Aorta (tissue), 4 donors: ENCODE measurements around the gene ZKSCAN7. TPM values are rescaled to one million over a fixed set of nuclear protein-coding genes. Genes with fewer than 3 reads are reported as not detected.

ENCODE experiments used
- polyA plus RNA-seq, 2 donors: library from polyadenylated mRNA; stranded (reverse); fragments of 200-250 nt; gene quantifications; one replicate each; pipeline ENCODE4 v1.2.3, GENCODE V29; 2013
- total RNA-seq, 2 donors: library from RNA; stranded (reverse); fragmentation: NEBNext Ultra II Directional; extraction: Animal tissue kit (Norgen Biotek cat#: 25700); gene quantifications; one replicate each; pipeline ENCODE4 v1.2.1, GENCODE V29; 2021
- donor health status: healthy with polysubstance abuse.
- donor health status: Bipolar disorder and iron deficiency.
- donor health status: DM: no; HTN: no; CAD: no.
- donor health status: DM: yes; HTN: yes; CAD: no.

Gene ZKSCAN7
- total and polyA plus RNA-seq, 4 donors = 0.50 to 6.2 (median 2.8) TPM

Other genes with a start within 250 kb of the ZKSCAN7 start
- 10 to 100 TPM; 22.0 to 26.0 TPM for gene TCAIM, start 216.4 kb upstream of the ZKSCAN7 start, total RNA-seq
- gene TCAIM, start 216.4 kb upstream of the ZKSCAN7 start, polyA plus RNA-seq = 10 to 100 TPM; 13.3 to 24.0 TPM
- 10 to 100 TPM; 18.6 to 26.4 TPM for gene ZNF445, start 77.5 kb upstream of the ZKSCAN7 start, total RNA-seq
- 1 to 10 TPM; 4.1 to 6.5 TPM for gene ZNF445, start 77.5 kb upstream of the ZKSCAN7 start, polyA plus RNA-seq
- 10 to 100 TPM in 1 of 2 donors, 1 to 10 TPM in 1; 8.1 to 11.5 TPM for gene ZNF660, start 29.8 kb downstream of the ZKSCAN7 start, total RNA-seq
- gene ZNF660, start 29.8 kb downstream of the ZKSCAN7 start, polyA plus RNA-seq = 1 to 10 TPM; 1.1 to 1.8 TPM
- gene ZNF197, start 69.8 kb downstream of the ZKSCAN7 start, total RNA-seq = 10 to 100 TPM; 15.2 to 20.3 TPM
- 1 to 10 TPM; 6.9 to 8.0 TPM for gene ZNF197, start 69.8 kb downstream of the ZKSCAN7 start, polyA plus RNA-seq
- 10 to 100 TPM in 1 of 2 donors, 1 to 10 TPM in 1; 7.8 to 12.8 TPM for gene ZNF35, start 93.5 kb downstream of the ZKSCAN7 start, total RNA-seq
- 1 to 10 TPM; 3.6 to 4.6 TPM for gene ZNF35, start 93.5 kb downstream of the ZKSCAN7 start, polyA plus RNA-seq
- 1 to 10 TPM; 5.1 to 5.9 TPM for gene ZNF502, start 157.5 kb downstream of the ZKSCAN7 start, total RNA-seq
- 1 to 10 TPM; 2.5 to 5.4 TPM for gene ZNF502, start 157.5 kb downstream of the ZKSCAN7 start, polyA plus RNA-seq
- 1 to 10 TPM; 4.6 to 7.3 TPM for gene ZNF501, start 174.4 kb downstream of the ZKSCAN7 start, total RNA-seq
- gene ZNF501, start 174.4 kb downstream of the ZKSCAN7 start, polyA plus RNA-seq = 1 to 10 TPM; 3.5 to 7.4 TPM
- gene KIAA1143, start 206.4 kb downstream of the ZKSCAN7 start, total RNA-seq = 10 to 100 TPM; 21.3 to 33.0 TPM
- gene KIAA1143, start 206.4 kb downstream of the ZKSCAN7 start, polyA plus RNA-seq = 10 to 100 TPM; 10.3 to 12.5 TPM
- under 1 TPM; 0.49 to 0.93 TPM for gene KIF15, start 206.6 kb downstream of the ZKSCAN7 start, total RNA-seq
- gene KIF15, start 206.6 kb downstream of the ZKSCAN7 start, polyA plus RNA-seq = 1 to 10 TPM in 1 of 2 donors, under 1 TPM in 1; 0.92 to 2.1 TPM